Right atrium auricular region (tissue), 2 donors: ENCODE data around the gene SRSF10. TPM values are rescaled to one million over a fixed set of nuclear protein-coding genes. Genes with fewer than 3 reads are reported as not detected.
"Not testable (repeated sequence)": the region's sequence is repeated elsewhere in the genome, so short reads cannot be mapped to it uniquely, and the experiment has no call there.

Source experiments
- DNase-seq: peaks from one replicate; pipeline ENCODE4 v3.0.0-alpha.2; 2019; ENCODE audit warnings: low spot score
- H3K27ac ChIP-seq, 2 donors: fragments of 200-600 bp; sonication (generic); 1 replicate in 1 of 2; 2 replicates in 1 of 2; pipeline ENCODE4 v1.5.1; 2016 to 2019
- H3K27me3 ChIP-seq, 2 donors: fragments of 200-600 bp; sonication (generic); one replicate each; pipeline versions ENCODE4 v1.5.1 to v1.6.0; 2017 to 2019
- H3K36me3 ChIP-seq: fragments of 200-600 bp; sonication (generic); one replicate; pipeline ENCODE4 v1.5.1; 2016
- H3K4me1 ChIP-seq, 2 donors: fragments of 200-600 bp; sonication (generic); one replicate each; pipeline versions ENCODE4 v1.5.1 to v1.6.0; 2017 to 2019
- H3K4me3 ChIP-seq, 2 donors: fragments of 200-600 bp; sonication (generic); 1 replicate in 1 of 2; 2 replicates in 1 of 2; pipeline ENCODE4 v1.5.1; 2017 to 2019; ENCODE audit warnings: mild to moderate bottlenecking in 1 of 2, moderate library complexity in 1 of 2
- H3K9me3 ChIP-seq, 2 donors: fragments of 200-600 bp; sonication (generic); one replicate each; pipeline ENCODE4 v1.5.1; 2019
- total RNA-seq, 2 donors: library from RNA; depleted of rRNA; stranded (reverse); fragments of >200 nt; gene quantifications; one replicate each; pipeline ENCODE4 v1.1.0, GENCODE V29; 2016
- TF ChIP-seq, protein P1 (sequence below), 2 donors: fragments of 200-600 bp; sonication (generic); IDR thresholded peaks; one replicate each; pipeline ENCODE4 v1.5.1; 2019; ENCODE audit warnings: antibody characterized with exemption in 2 of 2

SRSF10 gene
- total RNA-seq, 2 donors from 2014 or later: 38.6 to 43.1 TPM

DNA sequence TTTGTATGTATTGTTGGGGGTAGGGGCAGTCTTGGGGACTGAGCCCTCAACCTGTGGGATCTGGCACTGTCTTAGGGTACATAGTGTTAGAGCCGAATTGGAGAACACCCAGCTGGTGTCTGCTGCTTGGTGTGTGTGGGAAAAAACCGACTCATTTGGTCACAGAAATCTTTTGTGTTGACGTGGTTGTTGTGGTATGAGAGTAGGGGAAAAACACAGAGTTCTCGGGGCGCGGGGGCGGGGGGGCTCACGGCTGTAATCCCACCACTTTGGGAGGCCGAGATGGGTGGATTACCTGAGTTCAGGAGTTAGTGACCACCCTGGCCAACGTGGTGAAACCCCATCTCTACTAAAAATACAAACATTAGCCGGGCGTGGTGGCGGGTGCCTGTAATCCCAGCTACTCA is 15.3 kb upstream of the SRSF10 start:
- no peak for DNase-seq
- Histone ChIP-seq H3K36me3 (no peaks in the 10 kb centered on the region), H3K4me1 (no peaks in the 10 kb centered on the region), H3K4me3 (no peak overlapping the region), H3K9me3 (no peaks in the 10 kb centered on the region), H3K27ac (no peak overlapping the region), H3K27me3 (no peaks in the 10 kb centered on the region)
- TF ChIP-seq, protein P1, sequence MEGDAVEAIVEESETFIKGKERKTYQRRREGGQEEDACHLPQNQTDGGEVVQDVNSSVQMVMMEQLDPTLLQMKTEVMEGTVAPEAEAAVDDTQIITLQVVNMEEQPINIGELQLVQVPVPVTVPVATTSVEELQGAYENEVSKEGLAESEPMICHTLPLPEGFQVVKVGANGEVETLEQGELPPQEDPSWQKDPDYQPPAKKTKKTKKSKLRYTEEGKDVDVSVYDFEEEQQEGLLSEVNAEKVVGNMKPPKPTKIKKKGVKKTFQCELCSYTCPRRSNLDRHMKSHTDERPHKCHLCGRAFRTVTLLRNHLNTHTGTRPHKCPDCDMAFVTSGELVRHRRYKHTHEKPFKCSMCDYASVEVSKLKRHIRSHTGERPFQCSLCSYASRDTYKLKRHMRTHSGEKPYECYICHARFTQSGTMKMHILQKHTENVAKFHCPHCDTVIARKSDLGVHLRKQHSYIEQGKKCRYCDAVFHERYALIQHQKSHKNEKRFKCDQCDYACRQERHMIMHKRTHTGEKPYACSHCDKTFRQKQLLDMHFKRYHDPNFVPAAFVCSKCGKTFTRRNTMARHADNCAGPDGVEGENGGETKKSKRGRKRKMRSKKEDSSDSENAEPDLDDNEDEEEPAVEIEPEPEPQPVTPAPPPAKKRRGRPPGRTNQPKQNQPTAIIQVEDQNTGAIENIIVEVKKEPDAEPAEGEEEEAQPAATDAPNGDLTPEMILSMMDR (IDR thresholded peaks at IDR 0.05): no peak

DNA sequence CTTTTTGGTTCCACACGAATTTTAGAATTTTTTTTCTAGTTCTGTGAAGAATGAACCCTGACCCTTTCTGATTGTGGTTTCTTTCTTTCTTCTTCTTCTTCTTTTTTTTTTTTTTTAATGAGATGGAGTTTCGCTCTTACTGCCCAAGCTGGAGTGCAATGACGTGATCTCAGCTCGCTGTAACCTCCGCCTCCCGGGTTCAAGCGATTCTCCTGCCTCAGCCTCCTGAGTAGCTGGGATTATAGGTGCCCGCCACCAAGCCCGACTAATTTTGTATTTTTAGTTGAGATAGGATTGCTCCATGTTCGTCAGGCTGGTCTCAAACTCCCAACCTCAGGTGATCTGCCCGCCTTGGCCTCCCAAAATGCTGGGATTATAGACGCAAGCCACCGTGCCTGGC is 11.9 kb upstream of the SRSF10 start:
- H3K4me1 ChIP-seq, H3K4me3 ChIP-seq, H3K9me3 ChIP-seq, H3K27me3 ChIP-seq, H3K27ac ChIP-seq, H3K36me3 ChIP-seq, DNase-seq: not testable (repeated sequence)

DNA sequence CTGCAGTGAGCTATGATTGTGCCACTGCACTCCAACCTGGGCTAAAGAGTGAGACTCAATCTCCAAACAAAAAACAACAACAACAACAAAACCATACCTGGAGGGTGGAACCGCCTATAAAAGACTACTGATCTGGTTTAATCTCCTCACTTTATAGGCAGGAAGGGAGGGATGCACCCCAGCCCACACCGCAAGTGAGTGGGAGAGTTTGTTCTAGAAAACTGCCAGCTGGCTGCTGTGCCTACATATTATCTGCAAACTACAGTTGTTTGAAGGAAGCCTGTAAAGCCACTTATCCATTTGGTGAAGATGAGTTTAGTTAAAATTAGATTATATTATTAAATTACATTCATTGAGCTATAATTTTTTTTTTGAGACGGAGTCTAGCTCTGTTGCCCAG is 9.1 kb upstream of the SRSF10 start:
- Histone ChIP-seq H3K4me3 (no peak overlapping the region), H3K9me3 (no peaks in the 10 kb centered on the region), H3K36me3 (no peaks in the 10 kb centered on the region), H3K27ac (no peak overlapping the region), H3K27me3 (no peaks in the 10 kb centered on the region), H3K4me1 (peaks cover 0 to 8% of the 10 kb centered on the region in 2 donors)
- no peak for DNase-seq
- TF ChIP-seq, protein P1 (IDR thresholded peaks at IDR 0.05): no peak

DNA sequence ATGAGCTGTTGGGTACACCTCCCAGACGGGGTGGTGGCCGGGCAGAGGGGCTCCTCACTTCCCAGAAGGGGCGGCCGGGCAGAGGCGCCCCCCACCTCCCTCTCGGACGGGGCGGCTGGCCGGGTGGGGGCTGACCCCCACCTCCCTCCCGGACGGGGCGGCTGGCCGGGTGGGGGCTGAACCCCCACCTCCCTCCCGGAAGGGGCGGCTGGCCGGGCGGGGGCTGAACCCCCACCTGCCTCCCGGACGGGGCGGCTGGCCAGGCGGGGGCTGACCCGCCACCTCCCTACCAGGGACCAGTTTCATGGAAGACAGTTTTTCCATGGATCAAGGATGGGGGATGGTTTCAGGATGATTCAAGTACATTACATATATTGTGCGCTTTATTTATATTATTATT is 6.9 kb upstream of the SRSF10 start:
- H3K9me3 ChIP-seq: not testable (repeated sequence)

DNA sequence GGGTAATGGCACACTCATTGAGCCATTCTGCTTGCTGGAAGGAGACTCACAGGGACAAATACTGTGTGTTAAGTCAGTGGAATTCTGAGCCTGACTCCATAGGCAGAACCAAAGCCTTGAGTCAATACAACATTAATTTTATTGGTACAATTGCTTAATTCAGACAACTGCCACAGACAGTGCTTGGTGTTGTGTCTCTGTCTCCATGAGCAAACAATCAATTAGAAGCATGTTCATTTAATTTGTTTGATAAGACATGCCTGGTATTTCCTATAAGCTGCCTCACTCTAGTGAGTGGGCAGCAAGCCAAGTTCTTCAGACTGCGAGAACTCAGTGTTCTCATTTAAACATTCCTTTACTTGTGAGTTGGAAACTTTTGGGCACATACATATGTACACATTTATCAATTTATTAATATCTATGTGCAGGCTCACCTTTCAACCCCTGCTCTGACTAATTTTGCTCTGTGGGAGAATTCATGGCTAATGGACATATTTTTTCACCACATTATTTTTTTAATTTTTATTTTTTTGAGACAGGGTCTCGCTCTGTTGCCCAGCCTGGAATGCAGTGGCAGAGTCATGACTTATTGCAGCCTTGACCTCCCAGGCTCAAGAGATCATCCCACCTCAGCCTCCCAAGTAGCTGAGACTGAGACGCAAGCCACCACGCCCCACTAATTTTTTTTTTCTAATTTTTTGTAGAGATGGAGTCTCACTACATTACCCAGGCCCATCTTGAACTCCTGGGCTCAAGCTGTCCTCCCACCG is 4.5 kb upstream of the SRSF10 start:
- H3K4me3 ChIP-seq: no peak overlapping the region
- H3K4me1 ChIP-seq: peaks cover 0 to 19% of the 10 kb centered on the region in 2 donors
- H3K36me3 ChIP-seq: no peaks in the 10 kb centered on the region
- no peak overlapping the region for H3K27ac ChIP-seq
- no peak for DNase-seq
- no peaks in the 10 kb centered on the region for H3K27me3 ChIP-seq
- H3K9me3 ChIP-seq: no peaks in the 10 kb centered on the region
- TF ChIP-seq, protein P1 (IDR thresholded peaks at IDR 0.05): no peak

More for the DNA sequence above, 6.9 kb upstream of the SRSF10 start:
- H3K4me3 ChIP-seq, DNase-seq, H3K27ac ChIP-seq, H3K36me3 ChIP-seq, H3K27me3 ChIP-seq: not testable (repeated sequence)
- peaks cover 0 to 11% of the 10 kb centered on the region in 2 donors for H3K4me1 ChIP-seq

DNA sequence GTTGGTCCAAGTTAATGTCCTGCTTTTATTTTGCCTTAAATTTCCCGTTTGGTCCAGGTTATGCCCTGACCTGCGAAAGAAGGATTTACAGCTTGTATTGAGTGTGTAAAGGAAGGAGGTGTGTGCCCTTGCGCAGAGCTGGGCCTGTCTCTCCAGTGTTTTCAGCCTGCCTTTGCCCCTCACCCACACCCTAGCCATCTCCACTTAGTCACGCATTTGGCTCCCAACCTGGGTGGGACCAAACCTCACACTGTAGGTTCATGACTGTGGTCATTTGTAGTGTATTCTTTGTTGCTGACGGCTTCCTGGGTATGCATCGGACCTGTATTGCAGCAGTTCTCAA is 572 bp upstream of the SRSF10 start:
- Histone ChIP-seq H3K36me3 (no peaks in the 10 kb centered on the region), H3K4me3 (peak overlapping the region; percentile 23 to 95), H3K9me3 (no peaks in the 10 kb centered on the region), H3K4me1 (peaks cover 0 to 50% of the 10 kb centered on the region in 2 donors), H3K27ac (peak overlapping the region; percentile 98 to 99), H3K27me3 (no peaks in the 10 kb centered on the region)
- DNase-seq: no peak
- TF ChIP-seq, protein P1 (IDR thresholded peaks at IDR 0.05): no peak

DNA sequence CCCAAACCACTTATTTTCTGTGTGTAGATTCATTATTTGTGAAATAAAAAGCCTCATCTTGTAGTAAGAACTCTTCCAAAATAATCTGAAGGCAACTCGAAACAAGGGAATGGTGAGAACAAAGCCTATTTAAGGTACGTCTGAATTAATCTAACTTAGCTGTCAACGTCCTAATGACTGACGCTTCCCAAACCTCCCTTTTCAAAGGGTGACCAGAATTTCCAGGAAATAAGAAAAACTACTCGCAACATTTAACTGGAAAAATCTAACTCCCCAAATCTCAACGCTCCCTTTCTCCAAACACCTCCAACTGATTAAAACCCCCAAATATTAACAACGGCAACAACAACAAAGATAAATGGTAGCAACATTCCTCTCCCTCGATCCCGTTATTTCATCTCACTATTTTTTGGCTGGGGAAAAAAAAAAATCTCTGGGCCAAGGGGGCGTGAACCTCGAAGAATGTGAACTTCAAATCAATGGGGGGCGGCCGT is 693 bp downstream of the SRSF10 start:
- Histone ChIP-seq H3K4me3 (peak overlapping the region; percentile 95 to 96), H3K27ac (peak overlapping the region; percentile 98 to 99), H3K36me3 (no peaks in the 10 kb centered on the region), H3K9me3 (no peaks in the 10 kb centered on the region), H3K27me3 (no peaks in the 10 kb centered on the region), H3K4me1 (peaks cover 0 to 48% of the 10 kb centered on the region in 2 donors)
- TF ChIP-seq, protein P1 (IDR thresholded peaks at IDR 0.05): no peak
- DNase-seq: no peak
